ENCODE data around the gene FAM217A.
"Not testable (repeated sequence)": the region's sequence is repeated elsewhere in the genome, so short reads cannot be mapped to it uniquely, and the experiment has no call there.

Gene FAM217A, protein sequence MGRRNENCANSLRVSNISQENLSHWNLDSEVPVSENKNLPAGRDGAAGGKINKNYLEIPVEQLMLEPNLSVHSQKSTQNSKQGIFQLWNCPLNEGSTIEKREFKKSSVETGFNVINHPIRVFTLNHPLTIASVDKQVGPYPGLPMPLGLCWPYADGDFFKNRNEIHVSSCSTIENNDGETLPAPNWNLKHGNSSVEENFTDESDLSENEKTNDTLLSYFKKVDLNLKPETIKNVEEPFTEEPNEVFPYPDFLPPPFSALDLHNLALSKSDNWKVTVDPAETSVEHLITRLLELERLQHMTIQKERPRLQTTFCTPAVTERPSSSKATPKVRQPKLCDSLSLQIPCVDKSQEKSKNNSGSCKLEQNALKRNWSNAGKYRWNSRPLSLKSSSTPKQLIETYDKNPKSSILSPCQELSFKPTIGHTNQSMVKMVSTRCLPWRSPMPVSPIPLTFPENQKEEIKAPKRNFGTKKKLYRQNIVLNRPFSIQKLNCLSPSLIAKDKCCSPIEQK

DNA sequence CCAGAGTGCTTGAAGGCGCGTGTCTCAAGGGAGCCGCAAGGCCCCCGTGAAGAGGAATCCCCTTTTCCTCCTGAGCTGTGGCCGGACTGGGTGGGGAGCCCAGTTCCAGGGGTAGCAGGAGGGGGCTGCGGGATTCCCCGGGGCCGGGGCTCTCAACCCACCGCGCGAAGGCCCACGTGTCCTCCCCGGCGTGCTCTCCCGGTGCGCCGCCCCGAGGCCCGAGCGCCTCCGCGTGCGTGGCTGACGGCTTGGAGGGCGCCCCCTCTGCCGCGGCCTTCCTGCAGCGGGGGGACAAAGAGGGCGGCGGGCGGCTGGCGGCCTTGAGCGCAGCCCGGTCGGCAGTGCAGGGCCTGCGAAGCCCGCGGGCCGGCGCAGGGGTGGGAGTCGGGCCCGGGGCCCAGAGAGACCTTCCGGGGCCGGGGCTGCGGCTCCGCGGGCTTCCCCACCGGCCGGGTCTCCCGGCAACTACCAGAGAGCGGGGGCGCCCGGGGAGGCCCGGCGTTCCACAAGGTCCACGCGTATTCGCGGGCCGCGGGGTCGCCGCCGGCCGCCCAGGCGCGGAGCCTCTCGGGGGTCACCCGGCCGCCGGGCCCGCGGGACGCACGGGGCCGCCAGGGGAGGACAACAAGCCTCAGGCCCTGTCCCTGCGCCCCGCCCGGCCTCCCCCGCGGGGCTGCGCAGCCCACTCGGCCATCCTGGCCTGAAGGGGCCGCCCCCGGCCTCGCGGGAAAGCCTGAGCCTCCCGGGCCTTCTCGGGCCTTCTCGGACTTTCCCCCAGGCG lies at the start of gene FAM217A:
FAM217A (minus strand) TSS at position 447 of the 781 bp plus-strand sequence. CDS start 1,723 bp downstream, outside the sequence.
- DNase-seq (ENCODE audit: low read depth) = no peak

DNA sequence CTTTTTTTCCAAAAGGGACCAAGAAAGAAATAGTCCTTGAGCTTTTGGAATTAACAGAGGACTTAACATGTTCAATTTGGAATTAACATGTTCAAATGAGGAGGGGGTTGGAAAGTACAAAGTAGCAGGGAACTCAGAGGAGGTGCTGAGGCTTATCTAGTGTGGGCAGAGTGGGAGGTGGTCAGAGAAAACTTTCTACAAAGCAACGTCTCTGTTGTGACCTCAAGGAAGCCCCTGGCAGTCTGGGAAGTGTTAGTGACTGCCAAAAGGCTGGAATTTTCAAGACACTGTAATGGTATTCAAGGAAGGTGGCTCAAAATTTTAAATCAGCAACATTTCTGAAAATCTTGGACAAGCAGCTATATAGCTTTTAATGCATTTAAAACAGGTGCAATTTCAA lies 49.1 kb upstream of the FAM217A start:
- no peak for DNase-seq (ENCODE audit: low read depth)

DNA sequence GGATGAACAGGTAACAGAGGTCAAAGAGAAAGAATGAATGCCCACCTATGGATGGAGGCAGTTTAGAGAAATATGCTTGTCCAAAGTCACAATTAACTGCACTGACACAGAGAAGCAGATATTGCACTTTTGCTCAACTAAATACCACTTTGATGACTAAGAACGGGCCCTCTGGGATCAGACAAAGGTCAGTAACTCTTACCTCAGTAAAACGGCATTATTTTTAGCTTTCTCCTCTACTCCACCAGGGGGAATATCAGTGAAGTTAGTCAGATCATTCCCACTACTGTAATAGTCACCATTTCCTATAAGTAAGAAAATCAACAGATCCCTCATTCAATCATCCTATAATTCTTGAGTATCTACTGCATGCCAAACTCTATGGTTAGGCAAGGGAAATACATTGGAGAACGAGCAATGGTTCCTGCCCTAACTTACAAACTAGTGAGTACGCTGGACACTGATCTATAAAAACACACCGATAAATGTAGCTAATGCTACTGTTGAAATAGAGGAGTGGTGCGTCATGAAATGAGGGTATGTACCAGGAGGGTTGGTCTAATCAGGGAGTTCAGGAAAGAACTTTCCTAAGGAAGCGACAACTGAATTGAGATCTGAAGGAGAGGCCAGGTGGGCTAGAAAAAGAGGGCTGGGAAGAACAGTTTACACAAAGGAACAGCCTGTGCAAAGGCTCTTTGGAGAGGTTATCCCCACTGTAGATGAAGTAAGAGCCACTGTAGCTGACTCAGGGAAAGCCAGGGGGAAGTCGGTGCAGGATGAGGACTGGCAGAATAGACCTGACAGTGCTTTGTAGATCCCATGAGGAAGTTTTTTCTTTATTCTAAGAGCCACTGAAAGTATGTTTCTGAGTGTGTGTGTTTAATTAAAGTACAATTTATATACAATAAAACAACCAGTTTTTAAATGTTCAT lies 47.3 kb upstream of the FAM217A start:
- DNase-seq (ENCODE audit: low read depth) = peak; percentile 85

DNA sequence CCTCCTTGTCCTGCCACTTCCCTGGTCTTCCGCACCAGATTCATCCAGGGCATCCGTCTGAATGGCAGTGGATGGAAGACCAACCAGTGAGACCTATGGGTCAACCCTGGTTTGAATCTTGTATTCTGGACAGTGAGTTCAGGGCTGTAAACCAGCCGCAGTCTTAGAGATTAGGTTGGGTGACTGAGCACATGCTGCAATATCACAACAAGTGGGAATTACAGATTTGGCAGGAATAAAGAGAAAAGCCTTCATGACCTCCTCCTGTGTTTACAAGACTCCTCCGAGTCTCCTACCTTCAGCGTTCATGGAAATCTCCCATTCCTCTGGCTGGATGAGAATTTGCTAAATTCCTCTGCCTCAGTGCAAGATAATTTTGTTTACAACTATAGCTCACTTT lies 46.6 kb upstream of the FAM217A start:
- DNase-seq (ENCODE audit: low read depth) = no peak

DNA sequence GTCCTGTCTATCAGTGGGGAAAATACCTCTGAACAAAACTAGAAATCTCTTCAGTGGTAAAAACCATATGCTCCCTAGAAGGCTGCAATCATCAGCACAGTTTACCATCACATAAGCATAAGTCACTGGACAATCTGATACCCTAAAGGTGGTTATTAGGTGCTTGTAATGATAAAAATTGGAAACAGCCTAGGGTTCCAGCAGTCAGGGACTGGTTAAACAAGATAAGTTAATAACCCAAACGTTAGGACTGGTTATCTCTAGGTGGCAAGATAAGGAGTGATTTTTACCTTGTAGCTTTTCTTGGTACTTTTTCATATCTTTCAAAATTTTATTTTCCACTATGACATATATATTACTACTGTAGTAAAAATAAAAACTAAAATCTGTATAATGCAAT lies 45.4 kb upstream of the FAM217A start:
- no peak for DNase-seq (ENCODE audit: low read depth)

DNA sequence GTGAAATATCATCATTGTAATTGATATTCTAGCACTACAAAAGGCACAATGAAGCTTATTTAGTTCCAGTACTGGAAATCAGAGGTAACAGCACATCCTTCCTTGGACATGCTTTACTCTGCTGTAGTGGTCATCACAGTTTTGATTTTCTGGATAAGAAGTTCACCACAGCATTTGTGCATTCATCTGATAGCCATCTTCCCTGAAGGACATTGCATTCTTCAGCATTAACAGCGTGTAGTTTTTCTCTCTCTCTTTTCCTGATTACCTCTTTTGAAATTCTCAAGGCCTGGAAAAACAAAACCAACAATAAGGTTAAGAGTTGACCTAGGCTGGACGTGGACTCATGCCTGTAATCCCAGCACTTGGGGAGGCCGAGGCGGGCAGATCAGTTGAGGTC lies 36.8 kb upstream of the FAM217A start:
- no peak for DNase-seq (ENCODE audit: low read depth)

DNA sequence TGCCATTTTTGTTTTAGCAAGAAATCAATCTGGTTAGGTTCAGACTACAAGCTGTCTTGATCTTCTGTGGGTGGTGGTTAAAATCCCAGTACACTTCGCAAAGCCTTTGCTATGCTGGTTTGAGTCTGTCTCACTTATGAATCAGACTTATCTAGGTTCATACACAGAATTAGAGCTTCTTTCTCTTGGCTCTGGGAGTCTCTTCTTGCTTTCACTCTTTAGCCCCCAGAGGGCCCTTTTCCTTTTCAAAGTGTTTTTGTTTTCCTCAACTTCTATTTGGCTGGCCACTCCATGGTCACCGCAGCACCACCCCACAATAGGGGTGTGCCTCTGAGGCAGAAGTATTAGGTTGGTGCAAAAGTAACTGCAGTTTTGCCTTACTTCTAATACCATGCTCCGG lies 35.2 kb upstream of the FAM217A start:
- DNase-seq (ENCODE audit: low read depth) = no peak

DNA sequence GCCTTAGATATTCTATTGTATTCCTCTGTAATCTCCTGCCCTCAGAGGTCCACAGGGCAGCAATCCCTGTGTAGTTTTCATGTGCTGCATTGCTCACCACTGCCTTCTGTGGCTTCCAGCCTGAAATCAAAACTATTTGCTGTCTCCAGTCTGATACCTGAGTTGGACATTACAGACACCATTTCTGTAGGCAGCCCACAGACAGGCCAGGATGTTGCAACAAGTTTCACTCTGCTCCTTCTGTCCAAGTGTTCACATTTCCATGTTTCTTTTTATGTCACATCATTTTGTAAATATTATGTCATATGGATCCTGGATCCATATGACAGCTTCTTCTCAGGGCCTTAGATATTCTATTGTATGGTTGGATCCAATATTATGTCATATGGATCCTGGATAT lies 34.7 kb upstream of the FAM217A start:
- DNase-seq (ENCODE audit: low read depth) = no peak

DNA sequence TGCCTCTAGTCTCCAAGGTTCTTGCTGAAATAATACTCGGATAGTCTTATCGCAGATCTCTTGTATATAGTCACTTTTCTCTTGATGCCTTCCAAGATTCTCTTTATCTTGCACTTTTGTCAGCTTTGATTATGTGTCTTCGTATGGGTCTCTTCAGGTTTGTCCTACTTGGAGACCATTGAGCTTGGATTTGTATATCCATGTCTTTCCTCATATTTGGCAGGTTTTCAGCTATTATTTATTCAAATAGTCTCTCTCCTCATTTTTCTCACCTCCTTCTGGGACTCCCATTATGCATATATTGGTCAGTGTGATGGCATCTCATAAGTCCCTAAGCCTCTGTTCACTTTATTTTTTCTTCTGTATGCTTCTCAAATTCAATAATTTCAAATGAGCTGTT lies 33.4 kb upstream of the FAM217A start:
- DNase-seq (ENCODE audit: low read depth) = no peak

DNA sequence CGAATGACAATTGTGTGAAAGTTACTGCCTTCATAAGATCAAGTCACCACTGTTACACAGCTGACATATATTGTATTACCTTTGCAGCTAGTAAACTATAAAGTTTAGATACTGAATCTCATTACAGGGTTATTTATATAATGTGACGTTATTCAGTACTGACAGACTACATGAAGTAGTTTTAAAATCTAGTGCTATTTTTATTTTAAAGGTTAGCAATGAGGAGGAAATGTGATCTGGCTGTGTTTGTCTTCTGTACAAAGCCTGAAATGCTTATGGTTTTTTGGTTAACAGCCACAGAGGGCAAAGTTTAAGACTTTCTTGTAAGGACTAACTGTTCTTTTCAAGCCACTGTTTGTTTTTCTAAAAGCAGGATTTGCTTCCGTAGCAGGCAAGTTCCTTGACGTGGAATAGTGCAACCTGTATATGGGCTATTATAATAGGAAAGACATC lies 30.5 kb upstream of the FAM217A start:
- DNase-seq (ENCODE audit: low read depth) = not testable (repeated sequence)

DNA sequence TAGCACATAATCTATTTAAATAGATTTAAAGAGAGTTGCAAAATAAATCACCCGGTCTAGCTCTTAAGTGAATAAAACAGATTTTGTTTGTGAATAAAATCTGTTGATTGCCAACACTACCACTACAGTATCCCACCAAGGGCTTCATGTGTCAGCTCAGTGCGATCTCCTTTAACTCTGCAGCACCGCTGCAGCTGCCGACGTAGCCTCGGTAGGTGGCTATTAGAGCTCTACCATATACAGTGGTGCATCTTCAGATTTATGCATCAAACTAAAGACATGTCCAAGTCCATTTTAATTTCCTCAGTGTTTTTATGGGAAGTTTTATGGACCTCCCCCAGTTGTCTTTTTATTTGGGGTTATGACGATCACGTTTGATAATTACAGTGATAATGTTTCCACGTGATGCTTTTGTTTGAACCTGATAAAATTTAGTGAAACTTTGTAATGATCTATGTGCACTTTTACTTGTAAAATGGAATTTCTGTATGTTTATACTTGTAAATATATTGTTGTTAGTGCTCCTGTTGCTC lies 29.7 kb upstream of the FAM217A start:
- DNase-seq (ENCODE audit: low read depth) = no peak

DNA sequence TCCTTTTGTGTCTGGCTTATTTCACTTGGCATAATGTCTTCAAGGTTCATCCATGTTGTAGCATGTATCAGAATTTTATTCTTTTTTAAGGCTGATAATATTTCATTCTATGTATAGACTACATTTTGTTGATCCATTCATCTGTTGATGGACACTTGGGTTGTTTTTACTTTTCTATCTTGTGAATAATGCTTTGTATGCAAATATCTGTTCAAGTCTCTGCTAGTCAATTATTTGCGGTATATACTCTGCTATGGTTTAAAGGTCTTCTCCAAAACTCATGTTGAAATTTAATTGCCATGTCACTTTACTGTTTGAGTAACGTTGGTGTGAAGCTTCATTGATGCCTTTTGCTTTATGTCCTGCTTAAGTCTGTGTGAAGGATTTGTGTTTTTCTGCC lies 28.9 kb upstream of the FAM217A start:
- no peak for DNase-seq (ENCODE audit: low read depth)

DNA sequence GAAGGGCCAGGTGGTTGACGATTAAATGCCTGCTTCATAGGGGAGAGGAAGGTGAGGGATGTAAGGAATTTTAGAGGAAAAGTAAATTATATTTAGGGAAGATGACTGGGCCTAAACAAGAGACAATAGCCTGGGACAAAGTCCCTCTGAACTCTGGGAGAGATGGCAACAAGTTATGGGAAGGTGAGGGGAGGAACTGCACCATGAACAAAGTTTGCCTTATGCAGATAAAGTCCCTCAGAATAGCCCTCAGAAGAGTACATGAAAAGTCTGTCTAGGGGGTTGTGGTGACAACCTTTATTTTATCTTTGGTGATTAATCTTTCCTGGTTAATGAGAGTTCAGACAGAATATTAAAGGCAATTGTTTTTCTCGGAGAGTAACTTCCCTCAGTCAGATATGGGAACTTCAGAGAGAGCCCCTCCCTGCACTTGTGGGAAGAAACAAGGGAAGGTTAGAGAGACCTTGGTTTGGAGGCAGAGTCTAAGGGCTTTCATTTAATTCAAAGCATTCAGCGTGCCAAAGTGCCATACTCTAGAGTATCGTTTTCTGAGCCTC lies 27.1 kb upstream of the FAM217A start:
- DNase-seq (ENCODE audit: low read depth) = no peak

DNA sequence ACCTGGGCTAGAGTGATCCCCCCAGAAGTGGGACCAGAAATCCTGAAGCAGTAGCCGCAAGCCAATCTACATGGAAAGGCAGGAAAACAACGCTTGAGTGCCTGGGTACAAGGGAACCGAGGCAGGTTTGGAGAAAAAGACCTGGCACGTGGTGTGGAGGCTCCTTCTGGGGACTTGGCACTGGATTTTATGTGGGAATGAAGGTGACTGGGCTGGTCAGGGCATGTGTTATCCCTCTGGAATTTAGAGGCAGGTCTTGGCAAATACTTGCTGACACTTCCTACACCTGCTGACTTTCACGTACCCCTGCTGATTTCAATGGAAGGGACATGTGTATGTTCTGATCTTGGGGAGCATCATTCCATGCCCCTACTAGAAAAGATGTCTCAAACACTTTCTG lies 25.0 kb upstream of the FAM217A start:
- no peak for DNase-seq (ENCODE audit: low read depth)

DNA sequence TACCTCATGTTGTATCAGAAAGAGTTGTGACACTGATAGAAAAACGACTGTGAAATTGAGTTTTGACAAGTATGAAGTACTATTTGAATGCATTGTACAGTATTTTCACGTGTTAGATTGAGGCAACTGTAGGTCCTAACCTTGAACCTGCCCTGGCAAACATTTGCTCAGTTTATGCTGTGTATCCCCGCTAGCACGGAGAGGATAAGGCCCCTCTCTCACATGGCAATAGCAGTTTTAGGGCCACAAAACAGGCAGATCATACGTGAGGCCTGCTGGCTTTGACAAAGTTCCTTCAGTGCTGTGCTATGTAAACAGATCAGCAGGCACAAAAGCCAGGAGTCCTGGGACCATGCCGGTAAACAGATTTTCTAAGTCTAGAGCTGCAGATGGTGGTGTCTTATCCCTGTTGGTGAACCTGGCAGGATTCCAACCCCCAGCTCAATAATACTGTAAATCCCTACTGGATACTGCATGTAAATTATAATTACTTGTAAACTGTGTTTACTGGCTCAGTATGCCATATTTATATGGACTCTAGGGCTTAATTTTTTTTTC lies 23.8 kb upstream of the FAM217A start:
- no peak for DNase-seq (ENCODE audit: low read depth)

DNA sequence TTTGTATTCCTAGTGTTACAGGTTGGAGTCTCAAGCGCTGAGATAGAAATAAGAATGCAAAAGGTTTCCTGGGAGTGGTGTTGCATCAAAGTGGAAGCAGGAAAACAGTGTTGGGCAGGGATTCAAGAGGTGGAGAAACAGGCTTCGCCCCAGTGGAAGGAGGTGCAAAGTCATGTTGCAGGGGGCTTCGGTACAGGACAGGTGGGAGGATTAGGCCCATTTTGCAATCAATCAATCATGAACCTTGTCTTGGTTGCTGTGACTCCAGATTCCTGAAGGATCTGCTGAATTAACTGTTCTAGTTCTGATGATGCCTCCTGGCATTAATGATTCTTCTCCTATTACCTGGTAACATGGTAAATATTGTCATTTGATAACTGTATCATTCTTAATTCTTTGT lies 22.4 kb upstream of the FAM217A start:
- no peak for DNase-seq (ENCODE audit: low read depth)

DNA sequence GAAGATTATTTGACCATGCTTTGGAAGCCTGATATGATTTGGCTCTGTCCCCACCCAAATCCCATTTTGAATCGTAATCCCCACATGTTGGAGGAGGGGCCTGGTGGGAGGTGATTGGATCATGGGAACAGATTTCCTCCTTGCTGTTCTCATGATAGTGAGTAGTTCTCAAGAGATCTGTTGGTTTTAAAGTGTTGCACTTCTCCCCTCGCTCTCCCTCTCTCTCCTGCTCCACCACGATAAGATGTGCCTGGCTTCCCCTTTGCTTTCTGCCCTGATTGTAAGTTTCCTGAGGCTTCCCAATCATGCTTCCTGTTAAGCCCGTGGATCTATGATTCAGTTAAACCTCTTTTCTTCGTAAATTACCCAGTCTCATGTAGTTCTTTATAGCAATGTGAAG lies 21.7 kb upstream of the FAM217A start:
- no peak for DNase-seq (ENCODE audit: low read depth)

DNA sequence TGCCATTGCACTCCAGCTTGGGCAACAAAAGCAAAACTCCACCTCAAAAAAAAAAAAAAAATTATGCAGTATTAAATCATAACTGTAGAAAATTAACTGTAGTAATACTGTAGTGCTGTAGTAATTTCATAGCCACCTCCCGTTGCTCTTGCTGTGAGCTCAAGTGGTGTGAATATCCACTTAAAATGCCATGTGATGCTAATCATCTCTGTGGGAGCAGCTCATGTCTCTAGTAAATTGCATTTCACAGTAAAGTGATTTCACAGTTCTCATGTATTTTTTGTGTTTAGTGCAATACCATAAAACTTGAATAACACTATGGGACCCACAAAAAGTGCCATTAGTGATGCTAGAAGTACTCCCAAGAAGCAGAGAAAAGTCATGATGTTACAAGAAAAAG lies 14.4 kb upstream of the FAM217A start:
- DNase-seq (ENCODE audit: low read depth) = no peak

DNA sequence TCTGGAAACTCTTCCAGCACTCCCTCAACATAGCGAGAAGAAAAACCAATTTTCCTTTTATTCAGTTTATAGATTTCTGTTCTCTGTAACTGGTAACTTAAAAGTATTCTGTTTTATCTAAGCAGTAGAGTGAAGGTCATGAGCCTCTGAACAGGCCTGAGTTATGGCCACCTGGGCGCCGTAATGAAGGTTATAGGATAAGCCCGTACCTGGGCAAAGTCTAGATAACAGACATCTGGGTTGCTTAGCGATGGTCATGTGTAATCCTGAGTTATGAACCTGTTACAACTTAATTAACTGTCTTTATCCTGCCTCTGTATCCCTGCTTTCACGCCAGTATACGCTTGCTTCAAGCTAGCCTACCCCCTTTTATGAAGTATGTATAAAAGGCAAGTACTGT lies 13.0 kb upstream of the FAM217A start:
- no peak for DNase-seq (ENCODE audit: low read depth)

DNA sequence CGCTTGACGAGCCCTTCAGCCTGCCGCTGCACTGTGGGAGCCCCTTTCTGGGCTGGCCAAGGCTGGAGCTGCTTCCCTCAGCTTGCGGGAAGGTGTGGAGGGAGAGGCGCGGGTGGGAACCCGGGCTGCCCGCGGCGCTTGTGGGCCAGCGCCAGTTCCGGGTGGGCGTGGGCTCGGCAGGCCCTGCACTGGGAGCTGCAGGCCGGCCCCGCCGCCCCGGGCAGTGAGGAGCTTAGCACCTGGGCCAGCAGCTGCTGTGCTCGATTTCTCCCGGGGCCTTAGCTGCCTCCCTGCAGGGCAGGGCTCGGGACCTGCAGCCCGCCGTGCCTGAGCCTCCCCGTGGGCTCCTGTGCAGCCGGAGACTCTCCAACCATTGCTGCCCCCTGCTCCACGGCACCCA lies 11.1 kb upstream of the FAM217A start:
- not testable (repeated sequence) for DNase-seq (ENCODE audit: low read depth)

DNA sequence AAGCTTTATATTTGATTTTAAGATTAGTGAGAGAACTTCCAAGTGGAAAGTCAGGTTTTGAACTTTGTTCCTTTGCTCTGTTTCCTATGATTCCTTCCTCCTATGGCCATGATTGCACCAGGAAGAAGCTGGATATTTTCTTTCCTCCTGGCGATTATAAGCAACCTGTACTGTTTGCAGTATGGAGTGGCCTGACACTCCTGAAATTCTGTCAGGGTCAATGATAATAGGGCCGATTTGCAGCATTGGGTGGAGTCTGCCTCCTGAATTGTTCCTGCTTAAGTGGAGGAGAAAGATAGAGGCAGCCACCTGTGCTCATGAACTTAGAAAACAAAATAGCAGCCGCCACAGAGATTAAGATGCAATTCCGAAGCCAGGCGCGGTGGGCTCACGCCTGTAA lies 9.8 kb upstream of the FAM217A start:
- no peak for DNase-seq (ENCODE audit: low read depth)

All from non-pigmented ciliary epithelial cell (primary cell).